Measurements from ENCODE around the gene CNOT3. TPM values are rescaled to one million over a fixed set of nuclear protein-coding genes. Genes with fewer than 3 reads are reported as not detected.
"Not testable (repeated sequence)": the region's sequence is repeated elsewhere in the genome, so short reads cannot be mapped to it uniquely, and the experiment has no call there.

Gene CNOT3
- total RNA-seq, 8 experiments from 2014 or later, result 8.4 to 47.1 (median 13.0) TPM

DNA sequence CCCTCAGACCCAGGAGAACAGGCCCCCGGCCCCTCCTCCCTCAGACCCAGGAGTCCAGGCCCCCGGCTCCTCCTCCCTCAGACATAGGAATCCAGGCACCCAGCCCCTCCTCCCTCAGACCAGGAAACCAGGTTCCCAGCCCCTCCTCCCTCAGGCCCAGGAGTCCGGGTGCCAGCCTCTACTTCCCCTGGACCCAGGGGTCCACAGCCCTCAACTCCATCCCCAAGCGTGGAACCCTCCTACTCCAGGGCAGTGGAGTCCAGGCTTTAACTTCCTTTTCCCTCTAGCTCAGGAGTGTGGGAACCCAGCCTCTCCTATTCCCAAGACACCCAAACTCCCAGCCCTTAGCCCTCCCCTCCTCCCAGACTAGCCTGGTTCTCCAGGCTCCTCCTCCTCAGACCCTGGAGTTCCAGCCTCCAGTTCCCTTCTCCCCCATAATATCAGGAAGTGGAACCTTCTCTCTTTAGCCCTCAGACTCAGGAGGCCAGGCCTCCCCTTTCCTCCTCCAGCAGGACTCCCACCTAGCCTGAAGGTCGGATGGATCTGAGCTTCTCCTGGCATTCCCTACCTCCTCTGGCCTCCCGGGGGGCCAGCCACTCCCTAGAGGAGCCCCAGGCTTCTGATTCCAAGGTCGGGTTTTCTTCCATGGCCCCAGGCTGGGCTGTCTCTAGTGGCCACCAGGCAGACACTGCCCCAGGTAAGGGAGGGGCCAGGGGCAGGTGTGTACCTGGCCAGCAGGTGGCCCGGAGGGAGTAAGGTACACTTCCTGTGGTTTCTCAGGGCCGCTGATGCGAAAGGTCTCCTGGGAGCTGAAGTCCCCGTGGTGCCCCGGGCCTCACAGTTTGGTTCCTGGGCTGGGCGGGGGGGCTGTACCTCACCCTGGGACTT lies 35.2 kb downstream of the CNOT3 start, which contains the start of gene TMC4:
TMC4 (minus strand) TSS at position 690 of the 888 bp plus-strand sequence; CDS start at position 647, 43 bp downstream.
- Histone ChIP-seq H3K27ac (no peak within 1 kb of the TSS), H3K4me3 (no peak within 1 kb of the TSS), H3K4me1 (replicated peaks in 1 of 2) (peaks cover 0 to 9% of the 10 kb centered on the region in 2 donors)
- in situ Hi-C loops (cut with MboI; ENCODE audit: low pct_unique_long_range_greater_than_20kb in 2 of 9, low sequenced_read_pairs in 9 of 9, unreplicated experiment in 9 of 9), result no loop called here
- WGBS, 10 experiments, result 0 to 50% (median 20%) methylated on average over 1 to 3 of the region's 13 CpGs; no CpG with 5 or more reads in 6 of the 10 experiments
- ATAC-seq (replicated peaks in 6 of 8), result peak in 6 of 8 experiments; percentile 3 to 29 (median 15)

DNA sequence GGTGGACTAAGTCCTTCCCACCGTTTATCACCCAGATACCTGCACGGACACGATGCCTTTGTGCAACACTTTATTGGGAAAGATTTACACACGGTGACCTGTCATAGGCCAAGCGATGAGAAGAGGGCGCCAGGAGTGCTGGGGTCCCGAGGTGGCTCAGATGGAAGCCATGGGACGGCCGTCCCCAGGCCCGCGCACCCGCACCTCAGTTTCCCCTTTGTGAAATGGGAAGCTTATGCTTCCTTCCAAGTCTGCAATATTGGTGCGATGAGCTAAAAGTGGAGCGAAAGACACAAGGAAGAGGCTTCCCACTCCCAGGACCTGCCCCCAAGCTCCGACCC lies 35.8 kb downstream of the CNOT3 start:
- no peak overlapping the region for H3K27ac ChIP-seq
- in situ Hi-C loops (cut with MboI; ENCODE audit: low pct_unique_long_range_greater_than_20kb in 2 of 9, low sequenced_read_pairs in 9 of 9, unreplicated experiment in 9 of 9), result no loop called here
- ATAC-seq (replicated peaks in 6 of 8), result no peak
- peaks cover 2 to 11% of the 10 kb centered on the region in 2 donors for H3K4me1 ChIP-seq (replicated peaks in 1 of 2)
- 63 to 100% (median 66%) methylated on average over 1 to 8 of the region's 15 CpGs; no CpG with 5 or more reads in 7 of the 10 experiments for WGBS, 10 experiments
- no peak overlapping the region for H3K4me3 ChIP-seq

DNA sequence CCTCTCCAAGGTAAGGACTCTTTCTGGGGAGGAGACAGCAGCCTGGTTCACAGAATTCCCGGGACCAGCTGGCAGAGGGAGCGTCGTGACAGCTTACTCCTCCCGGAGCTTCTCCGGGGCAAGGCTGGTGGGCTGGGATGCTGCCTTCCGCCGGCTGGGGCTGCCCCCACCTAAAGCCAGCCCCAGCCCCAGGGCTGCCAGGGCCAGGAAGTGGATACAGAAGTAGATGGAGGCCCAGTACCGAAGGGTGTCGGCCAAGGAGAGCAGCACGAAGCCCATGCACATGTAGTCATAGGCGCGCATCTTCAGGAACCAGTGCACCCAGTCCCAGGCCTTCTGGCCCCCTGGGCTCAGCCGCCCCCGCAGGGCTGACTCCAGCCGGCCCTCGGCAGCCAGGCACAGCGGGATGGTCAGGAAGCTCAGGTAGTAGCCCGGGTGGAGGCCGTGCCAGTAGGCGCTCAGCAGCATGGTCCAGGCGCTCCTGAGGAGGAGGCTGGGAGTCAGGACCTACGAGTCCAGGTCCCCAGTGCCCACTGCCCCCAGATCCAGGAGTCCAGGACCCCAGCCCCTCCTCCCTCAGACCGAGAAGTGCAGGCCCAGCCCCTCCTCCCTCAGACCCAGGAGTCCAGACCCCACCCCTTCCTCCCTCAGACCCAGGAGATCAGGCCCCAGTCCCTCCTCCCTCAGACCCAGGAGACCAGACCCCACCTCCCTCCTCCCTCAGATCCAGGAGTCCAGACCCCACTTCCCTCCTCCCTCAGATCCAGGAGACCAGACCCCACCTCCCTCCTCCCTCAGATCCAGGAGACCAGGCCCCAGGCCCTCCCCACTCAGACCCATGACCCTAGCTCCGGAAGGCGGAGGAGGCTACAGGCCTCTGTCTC lies 36.6 kb downstream of the CNOT3 start:
- peak in 5 of 8 experiments; percentile 10 to 20 (median 16) for ATAC-seq (replicated peaks in 6 of 8)

DNA sequence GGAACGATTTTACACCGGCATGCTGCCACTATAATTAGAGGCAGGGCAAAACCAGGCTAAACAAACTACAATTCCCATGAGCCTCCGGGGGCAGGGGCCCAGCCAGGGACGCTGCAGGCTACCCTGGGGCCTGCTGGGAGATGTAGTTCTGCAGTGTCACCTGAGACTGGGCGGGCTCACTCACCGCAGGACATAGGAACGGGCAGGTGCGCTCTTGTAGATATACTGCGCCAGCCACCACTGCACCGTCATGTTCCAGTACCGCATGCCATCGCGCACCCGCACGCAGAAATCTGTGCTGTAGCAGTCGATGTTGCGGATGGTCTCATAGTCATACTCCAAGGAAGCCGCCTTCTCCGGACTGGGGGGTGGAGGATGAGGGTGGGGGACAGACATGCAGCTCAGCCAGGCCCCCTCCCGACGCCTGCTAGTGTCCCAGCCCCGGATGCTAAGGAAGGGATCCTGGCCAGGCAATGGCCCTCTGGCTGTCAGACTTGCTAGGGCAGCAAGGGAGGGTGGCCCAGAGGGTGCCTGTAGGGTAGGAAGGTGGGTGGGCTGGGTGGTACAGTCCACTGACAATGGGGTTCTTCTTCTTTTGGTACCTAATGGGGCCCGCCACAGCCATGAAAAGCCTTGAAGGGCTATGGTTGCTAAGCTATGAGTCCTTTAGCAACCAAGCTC lies 41.2 kb downstream of the CNOT3 start:
- Histone ChIP-seq H3K27ac (peak overlapping the region; percentile 36 to 53), H3K4me1 (replicated peaks in 1 of 2) (peaks cover 25% of the 10 kb centered on the region in 2 donors), H3K4me3 (no peak overlapping the region)
- WGBS, 10 experiments, result 25 to 80% (median 57%) methylated on average over 1 to 11 of the region's 23 CpGs; no CpG with 5 or more reads in 3 of the 10 experiments
- peak in 2 of 8 experiments; percentile 13 to 28 for ATAC-seq (replicated peaks in 6 of 8)
- in situ Hi-C loops (cut with MboI; ENCODE audit: low pct_unique_long_range_greater_than_20kb in 2 of 9, low sequenced_read_pairs in 9 of 9, unreplicated experiment in 9 of 9), result no loop called here

More for the DNA sequence above, 36.6 kb downstream of the CNOT3 start:
- Histone ChIP-seq H3K27ac (no peak overlapping the region), H3K4me1 (replicated peaks in 1 of 2) (peaks cover 11 to 18% of the 10 kb centered on the region in 2 donors), H3K4me3 (no peak overlapping the region)
- in situ Hi-C loops (cut with MboI; ENCODE audit: low pct_unique_long_range_greater_than_20kb in 2 of 9, low sequenced_read_pairs in 9 of 9, unreplicated experiment in 9 of 9), result no loop called here
- 19 to 60% (median 34%) methylated on average over 2 to 7 of the region's 25 CpGs; no CpG with 5 or more reads in 6 of the 10 experiments for WGBS, 10 experiments

DNA sequence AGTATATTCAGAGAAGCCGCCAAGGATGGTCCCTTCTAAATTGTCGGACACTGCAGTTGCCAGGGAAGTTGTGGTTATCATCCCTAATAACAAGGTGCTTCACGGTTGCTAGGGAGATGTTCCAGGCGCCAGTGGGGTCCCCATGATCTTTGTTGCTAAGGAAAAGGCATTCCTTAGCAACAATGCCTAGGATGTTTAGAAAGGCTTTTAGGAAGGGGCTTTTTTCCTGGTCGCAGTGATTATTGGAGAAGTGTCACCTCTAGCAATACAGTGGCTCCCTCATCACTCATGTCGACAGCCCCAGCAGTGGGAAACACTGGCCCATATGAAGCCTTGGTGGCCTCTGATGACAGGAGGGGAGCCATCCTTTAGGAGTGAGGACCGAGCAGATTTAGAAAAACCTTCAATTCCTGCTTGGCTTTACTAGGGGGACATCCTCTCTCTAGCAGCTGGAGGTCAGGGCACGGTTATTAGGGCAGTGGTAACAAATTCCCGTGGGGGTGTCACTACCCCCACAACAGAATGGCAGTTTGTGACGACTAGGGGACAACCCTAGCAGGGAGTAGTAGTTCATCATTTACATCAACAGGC lies 41.8 kb downstream of the CNOT3 start:
- in situ Hi-C loops (cut with MboI; ENCODE audit: low pct_unique_long_range_greater_than_20kb in 2 of 9, low sequenced_read_pairs in 9 of 9, unreplicated experiment in 9 of 9), result no loop called here
- H3K27ac ChIP-seq, result peak overlapping the region; percentile 36 to 53
- H3K4me3 ChIP-seq, result no peak overlapping the region
- ATAC-seq (replicated peaks in 6 of 8), result peak in 5 of 8 experiments; percentile 0 to 13 (median 4)
- 25 to 100% (median 56%) methylated on average over 1 to 9 of the region's 10 CpGs; no CpG with 5 or more reads in 3 of the 10 experiments for WGBS, 10 experiments
- peaks cover 25% of the 10 kb centered on the region in 2 donors for H3K4me1 ChIP-seq (replicated peaks in 1 of 2)

DNA sequence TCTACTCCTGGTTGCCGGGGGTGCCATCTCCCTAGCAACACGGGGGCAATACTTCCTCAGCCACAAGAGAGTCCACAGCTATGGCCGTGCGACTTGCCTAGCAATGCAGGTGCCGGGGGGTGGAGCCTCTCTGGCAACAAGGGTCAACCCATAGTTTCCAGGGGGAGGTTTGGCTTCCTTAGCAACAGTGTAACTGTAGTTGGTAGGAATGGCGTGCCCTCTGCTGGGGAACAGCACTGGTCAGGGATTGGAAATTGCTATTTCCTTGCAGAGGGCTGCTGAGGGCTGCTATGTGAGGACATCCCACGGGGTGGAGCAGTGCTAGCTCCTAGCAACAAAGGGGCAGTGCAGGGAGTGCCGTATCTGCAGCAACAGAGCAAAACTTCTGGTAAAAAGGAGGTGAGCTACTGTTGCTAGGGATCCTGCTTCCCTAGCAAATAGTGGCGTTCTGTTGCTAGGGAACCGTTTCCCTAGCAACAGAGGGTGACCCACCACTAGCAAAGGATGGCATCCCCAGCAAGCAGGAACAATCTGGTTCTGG lies 42.4 kb downstream of the CNOT3 start:
- 0 to 67% (median 2%) methylated on average over 1 to 5 of the region's 10 CpGs; no CpG with 5 or more reads in 3 of the 10 experiments for WGBS, 10 experiments
- in situ Hi-C loops (cut with MboI; ENCODE audit: low pct_unique_long_range_greater_than_20kb in 2 of 9, low sequenced_read_pairs in 9 of 9, unreplicated experiment in 9 of 9), result no loop called here
- no peak overlapping the region for H3K4me3 ChIP-seq
- peaks cover 25% of the 10 kb centered on the region in 2 donors for H3K4me1 ChIP-seq (replicated peaks in 1 of 2)
- ATAC-seq (replicated peaks in 6 of 8), result peak; percentile 89 to 99 (median 91)
- H3K27ac ChIP-seq, result peak overlapping the region in 1 of 2 donors; percentile 57

DNA sequence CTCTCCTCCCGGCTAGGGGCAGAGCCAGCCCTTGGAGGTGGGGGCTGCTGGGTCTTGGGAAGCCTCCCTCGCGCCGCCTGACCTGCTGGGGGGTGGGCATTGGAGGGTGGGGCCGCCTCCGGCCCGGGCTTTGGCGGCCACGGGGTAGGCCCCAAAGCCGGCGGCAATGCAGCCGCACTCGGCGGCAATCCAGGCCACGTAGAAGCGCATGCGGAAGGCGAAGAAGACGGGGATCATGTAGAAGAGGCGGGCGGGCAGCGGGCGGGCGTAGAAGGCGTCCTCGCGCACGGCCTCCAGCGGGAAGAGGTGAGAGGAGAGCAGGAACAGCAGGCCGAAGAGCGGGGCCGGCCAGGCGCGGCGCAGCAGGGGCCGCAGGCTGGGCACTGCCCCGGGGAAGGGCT lies 43.1 kb downstream of the CNOT3 start:
- H3K27ac ChIP-seq, result peak overlapping the region; percentile 57 to 70
- WGBS, 10 experiments, result 40 to 98% (median 96%) methylated on average over 1 to 17 of the region's 37 CpGs; no CpG with 5 or more reads in 7 of the 10 experiments

DNA sequence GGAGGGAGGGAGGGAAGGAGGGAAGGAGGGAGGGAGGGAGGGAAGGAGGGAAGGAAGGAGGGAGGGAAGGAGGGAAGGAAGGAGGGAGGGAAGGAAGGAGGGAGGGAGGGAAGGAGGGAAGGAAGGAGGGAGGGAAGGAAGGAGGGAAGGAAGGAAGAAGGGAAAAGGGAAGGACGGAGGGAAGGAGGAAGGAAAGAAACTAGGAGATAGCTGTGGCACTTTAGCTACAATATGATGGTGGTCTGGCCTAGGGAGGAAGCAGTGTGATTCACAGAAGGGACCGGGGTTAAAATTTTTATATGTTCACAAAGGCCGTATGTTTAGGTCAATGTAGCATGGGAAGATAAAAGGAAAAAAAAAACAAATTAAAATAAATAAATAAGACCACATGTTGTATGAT lies 44.3 kb downstream of the CNOT3 start:
- WGBS, 10 experiments, result 80 to 100% (median 100%) methylated on average over 1 to 3 of the region's 3 CpGs; no CpG with 5 or more reads in 1 of the 10 experiments
- H3K27ac ChIP-seq; ATAC-seq (replicated peaks in 6 of 8); H3K4me3 ChIP-seq; in situ Hi-C loops (cut with MboI; ENCODE audit: low pct_unique_long_range_greater_than_20kb in 2 of 9, low sequenced_read_pairs in 9 of 9, unreplicated experiment in 9 of 9): not testable (repeated sequence)
- peaks cover 25% of the 10 kb centered on the region in 2 donors for H3K4me1 ChIP-seq (replicated peaks in 1 of 2)

More for the DNA sequence above, 43.1 kb downstream of the CNOT3 start:
- no peak for ATAC-seq (replicated peaks in 6 of 8)
- H3K4me3 ChIP-seq, result no peak overlapping the region
- in situ Hi-C loops (cut with MboI; ENCODE audit: low pct_unique_long_range_greater_than_20kb in 2 of 9, low sequenced_read_pairs in 9 of 9, unreplicated experiment in 9 of 9), result no loop called here
- peaks cover 25% of the 10 kb centered on the region in 2 donors for H3K4me1 ChIP-seq (replicated peaks in 1 of 2)

DNA sequence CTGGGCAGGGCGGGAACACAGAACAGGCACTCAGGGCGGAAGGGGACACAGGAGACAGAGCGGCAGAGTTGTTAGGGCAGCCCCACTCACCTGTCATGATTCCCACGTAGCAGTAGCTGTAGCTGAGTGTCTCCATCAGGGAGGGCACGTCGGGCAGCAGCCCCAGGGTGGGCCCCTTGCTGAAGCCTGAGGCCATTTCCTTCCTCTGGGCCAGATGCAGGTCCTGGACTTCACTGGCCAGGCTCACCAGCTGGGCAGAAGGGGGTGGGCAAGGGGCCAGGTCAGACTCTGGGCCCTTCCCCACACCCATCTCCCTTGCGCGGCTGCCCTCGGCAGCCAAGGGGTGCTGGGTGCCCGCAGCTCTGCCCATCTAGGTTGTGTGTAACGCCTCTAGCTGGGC lies 45.9 kb downstream of the CNOT3 start:
- H3K4me3 ChIP-seq, result no peak overlapping the region
- ATAC-seq (replicated peaks in 6 of 8), result no peak
- 100% methylated on average over 1 to 3 of the region's 11 CpGs; no CpG with 5 or more reads in 7 of the 10 experiments for WGBS, 10 experiments
- H3K4me1 ChIP-seq (replicated peaks in 1 of 2), result peaks cover 23 to 25% of the 10 kb centered on the region in 2 donors
- no peak overlapping the region for H3K27ac ChIP-seq
- in situ Hi-C loops (cut with MboI; ENCODE audit: low pct_unique_long_range_greater_than_20kb in 2 of 9, low sequenced_read_pairs in 9 of 9, unreplicated experiment in 9 of 9), result no loop called here

DNA sequence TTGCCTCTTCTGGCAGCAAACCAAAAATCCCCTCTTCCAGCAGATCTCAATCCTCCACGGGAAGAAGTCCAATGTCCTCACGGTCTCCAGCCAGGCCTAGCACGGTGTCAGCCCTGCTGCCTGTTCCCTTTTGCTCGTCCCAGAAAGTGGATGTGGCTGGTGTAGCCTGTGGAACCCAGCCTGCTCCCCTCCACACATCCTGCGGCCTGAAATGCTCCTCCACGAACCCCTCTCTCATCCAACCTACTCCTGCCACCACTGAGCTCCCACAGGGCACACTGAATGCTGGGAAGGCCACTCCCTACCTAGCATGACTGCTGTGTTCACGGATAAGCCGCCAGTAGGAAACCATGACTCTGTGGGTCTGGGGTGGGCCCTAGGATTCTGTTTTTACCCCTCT lies 48.8 kb downstream of the CNOT3 start:
- H3K4me3 ChIP-seq, result no peak overlapping the region
- 80 to 100% (median 90%) methylated on average over 1 to 3 of the region's 8 CpGs; no CpG with 5 or more reads in 5 of the 10 experiments for WGBS, 10 experiments
- peaks cover 3% of the 10 kb centered on the region in 2 donors for H3K4me1 ChIP-seq (replicated peaks in 1 of 2)
- in situ Hi-C loops (cut with MboI; ENCODE audit: low pct_unique_long_range_greater_than_20kb in 2 of 9, low sequenced_read_pairs in 9 of 9, unreplicated experiment in 9 of 9), result no loop called here
- H3K27ac ChIP-seq, result no peak overlapping the region
- ATAC-seq (replicated peaks in 6 of 8), result no peak

DNA sequence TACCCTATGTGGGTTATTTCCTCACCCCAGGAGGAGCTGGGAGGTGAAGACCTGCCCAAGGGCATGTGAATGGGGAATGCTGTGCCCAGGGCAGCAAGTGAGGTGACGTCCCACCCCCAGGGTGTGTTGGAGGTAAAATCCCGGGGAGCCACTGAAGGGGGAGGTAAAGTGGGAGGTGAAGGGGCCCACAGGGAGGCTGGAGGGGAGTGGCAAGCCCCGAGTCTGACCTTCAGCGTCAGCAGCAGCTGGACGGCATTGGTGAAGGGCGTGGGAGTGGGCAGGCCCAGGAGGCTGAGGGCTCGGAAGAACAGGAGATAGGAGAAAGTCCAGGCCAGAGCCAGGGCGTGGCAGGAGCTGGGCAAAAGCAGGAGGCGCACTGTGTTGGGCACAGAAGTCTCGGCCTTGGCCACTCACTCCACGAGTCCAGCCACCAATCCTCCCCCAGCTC lies 49.4 kb downstream of the CNOT3 start:
- no peak overlapping the region for H3K27ac ChIP-seq
- H3K4me3 ChIP-seq, result no peak overlapping the region
- WGBS, 10 experiments, result 80 to 100% (median 87%) methylated on average over 1 to 4 of the region's 11 CpGs; no CpG with 5 or more reads in 7 of the 10 experiments
- ATAC-seq (replicated peaks in 6 of 8), result no peak
- peaks cover 4% of the 10 kb centered on the region in 2 donors for H3K4me1 ChIP-seq (replicated peaks in 1 of 2)
- in situ Hi-C loops (cut with MboI; ENCODE audit: low pct_unique_long_range_greater_than_20kb in 2 of 9, low sequenced_read_pairs in 9 of 9, unreplicated experiment in 9 of 9), result no loop called here
